EL (cell line): Measurements from ENCODE around the gene ANGPTL8.

ENCODE experiments used
- DNase-seq: peaks from one replicate; pipeline ENCODE4 v3.0.0-alpha.2; 2016

The ANGPTL8 gene

GRCh38 chr19:11204076-11204602 lies 35.3 kb upstream of the ANGPTL8 start:
- DNase-seq = no peak

- peak; percentile 37 for DNase-seq
Measured at GRCh38 chr19:11204943-11205349, 34.5 kb upstream of the ANGPTL8 start.

DNA sequence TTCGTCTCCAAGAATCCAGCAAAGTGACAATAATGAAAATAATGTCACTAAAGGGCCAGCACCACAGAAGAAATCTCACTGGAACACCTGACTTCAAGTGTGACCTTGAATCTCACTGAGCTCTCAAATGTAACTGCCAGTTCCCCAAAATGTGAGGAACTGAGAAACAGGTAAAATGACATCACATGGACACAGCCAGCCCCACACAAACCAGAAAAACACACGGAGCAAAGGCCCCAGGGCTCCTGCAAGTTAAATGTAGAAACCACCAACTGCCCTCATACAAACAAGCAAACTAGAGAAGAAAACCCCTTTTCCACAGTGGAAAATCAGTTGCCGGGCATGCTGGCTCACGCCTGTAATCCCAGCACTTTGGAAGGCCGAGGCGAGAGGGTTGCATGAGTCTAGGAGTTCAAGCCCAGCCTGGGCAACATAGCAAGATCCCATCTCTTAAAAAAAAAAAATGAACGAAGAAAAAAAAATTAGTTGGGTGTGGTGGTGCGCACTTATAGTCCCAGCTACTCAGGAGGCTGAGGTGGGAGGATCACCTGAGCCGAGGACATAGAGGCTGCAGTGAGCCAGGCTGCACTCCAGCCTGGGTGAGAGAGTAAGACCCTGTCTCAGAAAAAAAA lies 33.4 kb upstream of the ANGPTL8 start:
- no peak for DNase-seq

- peak; percentile 41 for DNase-seq
Measured at GRCh38 chr19:11208561-11209471, 30.6 kb upstream of the ANGPTL8 start.

DNA sequence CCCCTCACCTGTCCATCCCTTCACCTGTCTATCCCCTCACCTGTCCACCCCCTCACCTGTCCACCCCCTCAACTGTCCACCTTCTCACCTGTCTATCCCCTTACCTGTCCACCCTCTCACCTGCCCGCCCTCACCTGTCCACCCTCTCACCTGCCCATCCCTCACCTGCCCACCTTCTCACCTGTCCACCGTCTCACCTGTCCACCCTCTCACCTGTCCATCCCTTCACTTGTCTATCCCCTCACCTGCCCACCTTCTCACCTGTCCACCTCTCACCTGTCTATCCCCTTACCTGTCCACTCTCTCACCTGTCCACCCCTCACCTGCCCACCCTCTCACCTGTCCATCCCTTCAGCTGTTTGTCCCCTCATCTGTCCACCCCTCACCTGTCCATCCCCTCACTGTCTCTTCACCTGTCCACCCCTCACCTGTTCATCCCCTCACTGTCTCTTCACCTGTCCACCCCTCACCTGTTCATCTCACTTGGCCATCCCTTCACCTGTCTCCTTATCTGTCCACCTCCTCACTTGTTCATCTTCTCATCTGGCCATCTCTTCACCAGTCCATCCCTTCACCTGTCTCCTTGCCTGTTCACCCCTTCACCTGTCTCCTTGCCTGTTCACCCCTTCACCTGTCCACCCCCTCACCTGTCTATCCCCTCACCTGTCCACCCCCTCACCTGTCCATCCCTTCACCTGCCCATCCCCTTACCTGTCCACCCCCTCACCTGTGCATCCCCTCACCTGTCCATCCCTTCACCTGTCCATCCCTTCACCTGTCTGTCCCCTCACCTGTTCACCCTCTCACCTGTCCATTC lies 29.4 kb upstream of the ANGPTL8 start:
- no peak for DNase-seq

GRCh38 chr19:11210656-11210928 lies 28.8 kb upstream of the ANGPTL8 start:
- no peak for DNase-seq

- no peak for DNase-seq
Measured at GRCh38 chr19:11214387-11214786, 25.0 kb upstream of the ANGPTL8 start.

- no peak for DNase-seq
Measured at GRCh38 chr19:11221082-11221598, 18.3 kb upstream of the ANGPTL8 start.

GRCh38 chr19:11223200-11223599 lies 16.2 kb upstream of the ANGPTL8 start:
- no peak for DNase-seq

GRCh38 chr19:11224429-11224828 lies 15.0 kb upstream of the ANGPTL8 start:
- no peak for DNase-seq

- no peak for DNase-seq
Measured at GRCh38 chr19:11225172-11225571, 14.2 kb upstream of the ANGPTL8 start.

- DNase-seq = no peak
Measured at GRCh38 chr19:11225815-11226214, 13.6 kb upstream of the ANGPTL8 start.

DNA sequence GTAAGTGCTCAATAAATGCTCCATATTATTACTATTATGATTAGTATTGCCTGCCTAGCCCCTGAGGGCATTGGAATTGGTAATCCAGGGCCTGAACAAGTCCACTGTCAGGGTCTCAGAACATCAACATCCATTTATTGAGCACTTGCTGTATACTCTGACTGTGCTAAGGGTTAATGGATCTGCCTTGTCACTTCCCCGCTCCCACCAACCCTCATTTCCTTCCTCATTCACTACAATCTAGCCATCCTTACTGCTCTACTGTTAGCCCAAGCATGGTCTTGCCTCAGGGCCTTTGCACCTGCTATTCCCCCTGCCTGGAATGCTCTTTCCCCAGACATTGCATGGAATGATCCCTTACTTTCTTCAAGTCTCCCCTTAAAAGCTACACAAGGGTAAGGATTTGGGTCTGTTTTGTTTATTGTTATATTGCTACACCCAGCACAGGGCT lies 12.7 kb upstream of the ANGPTL8 start:
- DNase-seq = no peak

DNA sequence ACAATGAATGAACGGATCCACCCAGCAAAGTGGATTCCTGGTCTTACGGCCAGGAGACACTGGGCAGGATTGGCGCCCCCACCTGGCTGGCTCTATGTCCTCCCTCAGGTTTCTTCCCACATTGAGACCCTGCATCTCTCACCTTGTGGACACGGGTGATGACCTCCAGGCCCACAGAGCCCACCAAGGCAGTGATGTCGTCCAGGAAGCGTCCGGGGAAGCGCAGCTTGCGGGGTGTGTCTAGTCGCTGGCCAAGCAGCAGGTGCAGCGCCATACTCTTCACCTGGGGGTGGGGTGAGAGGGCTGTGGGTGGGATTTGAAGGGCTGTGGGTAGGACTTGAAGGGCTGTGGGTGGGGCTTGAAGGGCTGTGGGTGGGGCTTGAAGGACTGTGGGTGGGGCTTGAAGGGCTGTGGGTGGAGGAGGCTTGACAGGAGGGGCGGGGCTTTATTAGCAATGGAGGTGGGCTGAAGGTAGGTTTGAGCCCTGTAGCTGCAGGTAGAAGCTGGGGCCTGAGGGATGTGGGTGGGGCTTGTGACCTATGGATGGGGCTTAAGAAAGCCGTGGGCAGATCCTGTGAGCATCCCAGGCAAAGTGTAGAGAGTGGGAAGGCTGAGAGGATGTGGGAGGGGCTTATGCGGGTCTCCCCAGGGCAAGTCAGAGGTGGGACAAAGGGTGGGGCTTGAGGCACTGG lies 12.1 kb upstream of the ANGPTL8 start:
- DNase-seq = no peak

DNA sequence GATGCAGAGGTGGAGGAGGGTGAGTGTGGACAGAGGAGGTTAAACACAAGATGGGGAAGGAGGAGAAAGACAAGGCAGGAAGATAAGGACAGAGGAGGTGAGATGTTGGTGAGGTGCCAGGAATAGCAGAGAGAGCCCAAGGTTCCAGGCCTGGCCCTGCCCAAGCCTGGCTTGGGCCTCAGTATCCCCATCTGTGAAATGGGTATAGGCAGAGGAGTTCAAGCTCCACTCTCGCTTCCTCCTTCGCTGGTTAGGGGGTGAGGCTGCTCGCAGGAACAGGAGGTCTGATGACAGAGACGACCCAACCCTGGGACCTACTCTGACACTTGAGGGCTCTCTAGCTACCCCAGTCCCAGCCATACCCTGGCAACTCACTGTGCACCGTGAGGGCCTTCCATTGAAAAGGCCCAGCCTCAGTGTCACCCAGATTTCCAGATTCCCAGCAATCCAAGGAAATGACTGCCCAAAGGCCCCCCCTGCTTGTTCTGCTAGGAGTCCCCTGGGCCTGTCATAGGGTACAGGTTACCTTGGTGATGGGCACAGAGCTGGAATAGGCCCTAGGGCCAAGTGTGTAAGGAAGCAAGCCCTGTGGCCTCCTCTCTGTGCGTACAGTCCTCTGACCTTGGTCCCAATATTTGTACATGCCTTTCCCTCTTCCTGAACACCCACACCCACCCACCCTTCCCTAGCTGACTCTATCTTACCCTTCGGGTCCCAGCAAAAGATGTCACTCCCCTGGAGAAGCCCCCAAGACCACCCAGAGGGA lies 8.6 kb upstream of the ANGPTL8 start:
- no peak for DNase-seq

DNA sequence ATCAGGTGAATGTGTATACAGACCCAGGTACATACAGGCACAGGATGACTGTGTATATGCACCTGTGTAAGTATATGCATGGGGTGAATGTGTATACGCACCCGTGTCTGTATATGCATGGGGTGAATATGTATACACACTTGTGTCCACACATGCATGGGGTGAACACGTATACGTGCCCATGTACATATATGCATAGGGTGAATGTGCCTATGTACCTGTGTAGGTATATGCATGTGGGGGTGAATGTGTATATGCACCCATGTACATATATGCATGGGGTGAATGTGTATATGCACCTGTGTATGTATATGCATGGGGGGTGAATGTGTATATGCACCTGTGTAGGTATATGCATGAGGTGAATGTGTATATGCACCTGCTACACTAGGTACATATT lies 6.9 kb upstream of the ANGPTL8 start:
- no peak for DNase-seq

- DNase-seq = no peak
Measured at GRCh38 chr19:11233073-11233472, 6.3 kb upstream of the ANGPTL8 start.

GRCh38 chr19:11234486-11235075 lies 4.8 kb upstream of the ANGPTL8 start:
- DNase-seq = no peak

- no peak for DNase-seq
Measured at GRCh38 chr19:11236324-11237301, 2.8 kb upstream of the ANGPTL8 start.

GRCh38 chr19:11237321-11237720 lies 2.1 kb upstream of the ANGPTL8 start:
- no peak for DNase-seq
